Brain microvascular endothelial cell (primary cell): ENCODE results near the gene ROR1.

ENCODE experiments used
- DNase-seq: peaks from one replicate; pipeline ENCODE4 v3.0.0-alpha.2; 2020
- H3K27ac ChIP-seq: fragments of 250-450 bp; sonication (Bioruptor Pico); 2 replicates; pipeline ENCODE4 v1.5.1; 2020; ENCODE audit warnings: mild to moderate bottlenecking, moderate library complexity
- H3K27me3 ChIP-seq: fragments of 250-450 bp; sonication (Bioruptor Pico); replicated peaks from 2 replicates; pipeline ENCODE4 v1.5.1; 2020; ENCODE audit warnings: mild to moderate bottlenecking
- H3K36me3 ChIP-seq: fragments of 250-450 bp; sonication (Bioruptor Pico); replicated peaks from 2 replicates; pipeline ENCODE4 v1.5.1; 2020; ENCODE audit warnings: mild to moderate bottlenecking
- H3K4me3 ChIP-seq: 2 replicates; pipeline ENCODE4 v1.5.1; 2011; ENCODE audit warnings: low read depth, mild to moderate bottlenecking, control low read depth, low read length, moderate library complexity
- in situ Hi-C: cut with HindIII; loops from 2 replicates; pipeline ENCODE4 v1.10.0; 2017; ENCODE audit warnings: low sequenced_read_pairs, low pct_ligation_motif_present
- TF ChIP-seq, protein P1 (sequence below): IDR thresholded peaks from 2 replicates; pipeline ENCODE4 v1.5.1; 2011; ENCODE audit warnings: low read depth, mild to moderate bottlenecking, moderate library complexity, low read length, control low read depth, inconsistent platforms; ENCODE audit errors: missing control alignments

Gene ROR1

GRCh38 chr1:63907051-63907450 is 133.2 kb downstream of the ROR1 start:
- Histone ChIP-seq H3K4me3 (no peak overlapping the region), H3K27me3 (no peaks in the 10 kb centered on the region), H3K36me3 (no peaks in the 10 kb centered on the region), H3K27ac (no peak overlapping the region)
- no peak for DNase-seq
- in situ Hi-C loops: loop anchor here (25.0 kb wide), 1 partner anchor 330 kb away; no protein-coding TSS in a partner anchor
- TF ChIP-seq, protein P1, sequence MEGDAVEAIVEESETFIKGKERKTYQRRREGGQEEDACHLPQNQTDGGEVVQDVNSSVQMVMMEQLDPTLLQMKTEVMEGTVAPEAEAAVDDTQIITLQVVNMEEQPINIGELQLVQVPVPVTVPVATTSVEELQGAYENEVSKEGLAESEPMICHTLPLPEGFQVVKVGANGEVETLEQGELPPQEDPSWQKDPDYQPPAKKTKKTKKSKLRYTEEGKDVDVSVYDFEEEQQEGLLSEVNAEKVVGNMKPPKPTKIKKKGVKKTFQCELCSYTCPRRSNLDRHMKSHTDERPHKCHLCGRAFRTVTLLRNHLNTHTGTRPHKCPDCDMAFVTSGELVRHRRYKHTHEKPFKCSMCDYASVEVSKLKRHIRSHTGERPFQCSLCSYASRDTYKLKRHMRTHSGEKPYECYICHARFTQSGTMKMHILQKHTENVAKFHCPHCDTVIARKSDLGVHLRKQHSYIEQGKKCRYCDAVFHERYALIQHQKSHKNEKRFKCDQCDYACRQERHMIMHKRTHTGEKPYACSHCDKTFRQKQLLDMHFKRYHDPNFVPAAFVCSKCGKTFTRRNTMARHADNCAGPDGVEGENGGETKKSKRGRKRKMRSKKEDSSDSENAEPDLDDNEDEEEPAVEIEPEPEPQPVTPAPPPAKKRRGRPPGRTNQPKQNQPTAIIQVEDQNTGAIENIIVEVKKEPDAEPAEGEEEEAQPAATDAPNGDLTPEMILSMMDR: no peak

DNA sequence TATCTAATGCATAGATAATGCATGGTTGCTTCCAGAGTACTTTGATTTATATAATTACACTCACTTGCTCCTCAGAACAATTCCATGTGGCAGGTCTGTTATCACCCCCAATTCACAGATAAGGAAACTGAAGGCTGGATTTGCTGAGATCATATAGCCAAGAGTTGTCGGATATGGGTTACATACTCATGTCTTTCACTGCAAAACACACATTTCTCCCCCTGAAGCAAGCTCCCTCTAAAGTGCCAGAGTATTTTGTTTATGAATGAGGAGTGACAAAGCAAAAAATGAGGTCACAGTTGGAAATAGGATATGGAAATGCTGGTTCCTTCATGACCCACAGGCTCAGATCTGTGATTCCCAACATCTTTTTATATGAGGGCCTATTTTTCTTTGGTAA is 134.2 kb downstream of the ROR1 start:
- in situ Hi-C loops: loop anchor here (25.0 kb wide), 1 partner anchor 329 kb away; no protein-coding TSS in a partner anchor
- no peak for DNase-seq
- Histone ChIP-seq H3K36me3 (no peaks in the 10 kb centered on the region), H3K4me3 (no peak overlapping the region), H3K27ac (no peak overlapping the region), H3K27me3 (no peaks in the 10 kb centered on the region)
- TF ChIP-seq, protein P1: no peak

GRCh38 chr1:63909526-63909925 is 135.7 kb downstream of the ROR1 start:
- Histone ChIP-seq H3K4me3 (no peak overlapping the region), H3K27ac (no peak overlapping the region), H3K27me3 (no peaks in the 10 kb centered on the region), H3K36me3 (no peaks in the 10 kb centered on the region)
- in situ Hi-C loops: loop anchor here (25.0 kb wide), 1 partner anchor 328 kb away; no protein-coding TSS in a partner anchor
- no peak for DNase-seq
- TF ChIP-seq, protein P1: no peak

DNA sequence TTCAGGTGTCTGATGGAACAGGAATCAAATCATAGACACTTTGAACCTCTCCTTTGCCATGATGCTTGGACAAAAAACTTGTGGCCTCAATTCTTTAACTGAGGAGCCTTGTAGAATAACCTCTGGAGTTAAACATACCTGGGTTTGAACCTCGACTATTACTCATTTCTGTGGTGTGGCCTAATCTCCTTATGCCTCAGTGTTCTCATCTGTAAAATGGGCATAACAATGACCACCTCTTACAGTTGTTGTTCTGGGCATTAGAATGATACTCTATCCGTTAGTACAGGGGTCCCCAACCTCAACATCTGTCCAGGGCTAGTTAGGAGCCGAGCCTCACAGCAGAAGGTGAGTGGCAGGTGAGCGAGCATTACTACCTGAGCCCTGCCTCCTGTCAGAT is 137.2 kb downstream of the ROR1 start:
- no peaks in the 10 kb centered on the region for H3K36me3 ChIP-seq
- H3K4me3 ChIP-seq: no peak overlapping the region
- in situ Hi-C loops: loop anchor here (25.0 kb wide), 1 partner anchor 326 kb away; no protein-coding TSS in a partner anchor
- H3K27ac ChIP-seq: no peak overlapping the region
- no peak for DNase-seq
- TF ChIP-seq, protein P1: no peak
- H3K27me3 ChIP-seq: no peaks in the 10 kb centered on the region

DNA sequence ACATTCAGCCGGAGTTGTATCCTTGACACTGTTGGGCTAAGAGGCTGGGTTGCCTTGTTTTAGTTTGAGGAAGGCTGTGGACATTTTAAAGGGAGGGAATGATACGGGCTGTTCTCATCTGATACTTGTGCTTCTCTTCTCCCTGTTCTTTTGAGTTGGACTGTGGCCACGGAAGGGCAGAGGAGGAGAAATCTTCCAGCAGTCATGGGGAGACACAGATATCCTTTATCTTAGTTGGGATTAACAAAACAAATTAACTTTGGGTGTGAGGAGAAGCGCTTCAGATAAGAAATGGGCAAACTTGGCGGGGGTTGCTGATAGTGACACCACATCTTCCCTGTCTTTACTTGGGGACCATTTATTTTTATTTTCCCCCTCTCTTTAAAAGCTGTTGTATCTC is 138.8 kb downstream of the ROR1 start:
- TF ChIP-seq, protein P1: no peak
- Histone ChIP-seq H3K36me3 (no peaks in the 10 kb centered on the region), H3K4me3 (no peak overlapping the region), H3K27ac (no peak overlapping the region), H3K27me3 (no peaks in the 10 kb centered on the region)
- no peak for DNase-seq
- in situ Hi-C loops: loop anchor here (25.0 kb wide), 1 partner anchor 325 kb away; no protein-coding TSS in a partner anchor

DNA sequence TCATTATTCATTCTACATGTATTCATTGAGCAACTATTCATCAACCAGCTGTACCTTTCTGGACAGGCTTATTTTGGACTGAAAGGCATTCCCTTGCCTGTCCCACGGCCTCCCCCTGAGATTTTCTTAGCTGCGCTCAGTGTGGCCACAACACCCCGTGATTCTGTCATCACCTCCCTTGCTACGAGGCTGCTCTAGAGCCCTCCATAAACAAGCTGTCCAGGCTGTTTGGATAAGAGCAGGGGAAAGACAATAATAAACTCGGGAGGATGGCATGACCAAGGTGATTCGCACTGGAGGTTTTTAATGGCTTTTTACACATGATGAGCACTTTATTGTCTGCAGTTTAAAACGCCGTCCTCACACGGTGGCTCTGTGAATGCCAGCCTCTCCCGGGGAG is 139.7 kb downstream of the ROR1 start:
- H3K36me3 ChIP-seq: no peaks in the 10 kb centered on the region
- no peak overlapping the region for H3K27ac ChIP-seq
- no peaks in the 10 kb centered on the region for H3K27me3 ChIP-seq
- in situ Hi-C loops: loop anchor here (25.0 kb wide), 1 partner anchor 324 kb away; no protein-coding TSS in a partner anchor
- H3K4me3 ChIP-seq: no peak overlapping the region
- DNase-seq: no peak
- TF ChIP-seq, protein P1: no peak
